Iris pigment epithelial cell (primary cell): ENCODE measurements around the gene FAM227B.
"Not testable (repeated sequence)": the region's sequence is repeated elsewhere in the genome, so short reads cannot be mapped to it uniquely, and the experiment has no call there.

ENCODE experiments used
- DNase-seq: peaks from one replicate; pipeline ENCODE4 v3.0.0-alpha.2; 2011; ENCODE audit warnings: low read depth

The FAM227B gene

DNA sequence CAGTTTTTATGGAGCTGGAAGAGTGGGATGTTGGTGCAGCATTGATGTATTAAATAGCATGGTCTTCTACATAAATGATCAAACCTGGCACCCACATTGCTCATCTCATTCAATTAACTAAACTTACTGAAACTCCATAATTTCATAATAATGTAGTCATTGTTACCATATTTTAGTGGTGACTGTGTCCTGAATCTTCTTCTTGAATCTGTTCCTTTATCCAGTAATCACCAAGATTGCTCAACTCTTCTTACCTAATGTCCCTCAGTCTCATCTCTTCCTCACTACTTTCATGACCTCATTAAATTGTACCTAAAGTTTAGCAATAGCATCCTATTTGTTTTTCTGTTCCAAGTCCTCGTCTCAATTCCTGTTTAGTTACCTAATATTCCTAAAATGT, 127.8 kb downstream of the FAM227B start:
- DNase-seq = peak; percentile 95

DNA sequence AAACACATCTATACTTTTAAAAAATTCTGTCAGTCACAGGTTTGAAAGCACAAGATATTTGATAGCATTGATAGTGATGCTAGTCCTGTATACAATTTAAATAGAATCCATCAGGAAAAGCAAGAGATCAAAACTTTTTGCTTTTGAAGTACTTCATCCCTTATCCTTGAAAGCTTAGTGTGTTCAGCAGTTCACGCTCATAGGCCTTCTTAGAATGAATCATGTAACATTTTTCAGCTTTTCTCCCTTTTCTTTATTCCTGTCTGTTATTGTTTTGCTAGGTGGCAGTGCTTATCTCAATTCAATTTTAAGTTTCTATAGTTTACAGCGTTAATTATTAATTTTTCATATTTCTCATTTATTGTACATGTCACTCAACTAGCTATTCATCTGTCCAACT, 128.5 kb downstream of the FAM227B start:
- peak; percentile 58 for DNase-seq

DNA sequence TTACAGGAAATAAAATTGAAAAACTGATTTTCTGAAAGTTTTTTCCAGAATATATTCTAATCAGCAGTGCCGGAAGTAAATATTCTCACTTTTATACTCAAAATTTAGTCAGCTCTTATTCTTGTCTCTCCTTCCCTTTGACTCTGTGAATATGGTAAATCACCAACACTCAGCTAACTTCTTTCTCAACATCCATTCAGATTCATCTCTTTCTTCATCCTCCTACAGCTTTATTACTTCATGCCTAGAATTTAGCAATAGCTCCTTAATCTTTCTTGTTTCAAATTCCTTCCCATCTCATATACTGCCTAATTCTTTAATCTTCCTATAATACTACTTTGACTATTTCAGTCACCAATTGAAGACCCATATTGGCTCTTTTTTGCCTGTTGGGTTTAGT, 129.7 kb downstream of the FAM227B start:
- peak; percentile 63 for DNase-seq

DNA sequence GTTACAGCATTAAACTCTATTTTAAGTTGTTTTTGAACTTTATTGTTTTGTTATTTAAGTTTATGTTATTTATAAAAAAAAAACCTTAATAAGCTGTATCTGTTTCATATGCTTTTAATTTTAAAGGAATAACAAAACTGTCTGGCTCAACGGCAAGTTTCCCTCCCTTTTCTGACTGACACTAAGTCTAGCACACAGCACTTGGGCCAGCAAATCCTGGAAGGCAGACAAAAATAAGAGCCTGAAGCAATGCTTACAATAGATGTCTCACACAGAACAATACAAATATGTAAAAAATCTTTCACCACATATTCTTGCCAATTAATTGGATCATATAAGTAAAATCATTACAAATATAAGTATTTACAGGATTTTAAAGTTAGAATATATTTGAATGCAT, 135.2 kb downstream of the FAM227B start:
- DNase-seq = not testable (repeated sequence)

DNA sequence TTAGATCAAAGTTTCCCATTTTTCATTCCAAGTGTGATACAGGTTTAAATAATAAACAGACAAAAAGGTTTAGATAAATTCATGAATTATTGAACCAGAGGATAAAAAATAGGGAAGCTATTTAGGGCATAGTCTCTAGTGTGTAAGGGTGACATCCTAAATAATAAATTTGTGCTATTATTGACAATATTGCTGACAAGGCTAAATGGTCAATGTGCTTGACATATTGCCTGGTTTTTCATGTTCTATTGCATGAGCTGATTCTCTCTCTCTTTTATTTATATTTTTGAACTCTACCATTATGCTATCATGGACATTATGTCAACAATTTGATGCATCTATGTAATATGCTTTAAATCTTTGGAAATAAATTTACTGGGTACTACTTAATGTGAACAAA, 141.6 kb downstream of the FAM227B start:
- DNase-seq = not testable (repeated sequence)

DNA sequence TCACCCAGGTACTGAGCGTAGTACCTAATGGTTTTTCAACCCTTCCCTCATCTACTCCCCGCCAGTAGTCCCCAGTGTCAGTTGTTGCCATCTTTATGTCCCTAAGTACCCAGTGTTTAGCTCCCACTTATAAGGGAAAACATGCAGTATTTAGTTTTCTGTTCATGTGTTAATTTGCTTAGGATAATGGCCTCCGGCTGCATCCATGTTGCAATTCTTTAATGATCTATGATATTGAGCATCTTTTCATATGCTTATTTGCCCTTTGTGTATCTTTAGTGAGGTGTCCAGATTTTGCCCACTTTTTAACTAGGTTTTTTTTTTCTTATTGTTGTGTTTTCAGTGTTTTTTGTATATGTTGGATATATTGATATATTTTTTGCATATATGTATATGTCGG, 142.6 kb downstream of the FAM227B start:
- DNase-seq = not testable (repeated sequence)

DNA sequence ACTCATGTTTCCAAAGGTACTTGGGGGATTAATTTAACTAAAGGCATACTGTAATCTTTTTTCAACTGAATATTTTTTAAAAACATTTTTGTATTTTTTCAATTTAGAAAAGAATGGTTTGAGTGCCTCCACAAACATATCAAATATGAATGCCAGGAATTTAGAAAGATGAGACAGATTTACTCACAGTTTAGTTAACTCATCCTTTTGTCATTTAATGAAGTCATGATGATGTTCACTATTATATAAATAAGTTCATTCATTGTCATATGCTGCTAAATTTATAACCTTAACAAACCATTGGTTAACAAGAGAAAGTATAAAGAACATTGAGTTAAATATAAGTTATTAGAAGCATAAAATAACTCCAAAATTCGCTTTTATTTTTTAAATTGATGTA, 147.6 kb downstream of the FAM227B start:
- DNase-seq = peak; percentile 51

DNA sequence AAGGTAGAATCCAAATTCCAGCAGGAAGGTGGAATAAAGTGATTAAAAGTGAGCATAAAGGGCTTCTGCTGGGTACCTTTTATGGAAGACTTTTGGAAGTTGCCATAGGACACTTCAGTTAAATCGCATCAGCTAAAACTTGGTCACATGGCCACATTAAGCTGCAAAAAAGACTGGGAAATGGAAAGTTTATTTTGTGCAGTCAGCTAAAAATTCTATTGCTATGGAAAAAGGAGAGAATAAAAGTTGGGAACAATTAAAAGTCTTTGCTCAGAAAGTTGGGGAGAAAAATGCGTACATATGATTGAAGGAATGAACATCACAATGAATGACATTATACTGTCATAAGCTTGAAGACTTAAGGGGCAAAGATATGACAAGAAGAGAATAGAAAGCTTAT, 148.3 kb downstream of the FAM227B start:
- DNase-seq = no peak

DNA sequence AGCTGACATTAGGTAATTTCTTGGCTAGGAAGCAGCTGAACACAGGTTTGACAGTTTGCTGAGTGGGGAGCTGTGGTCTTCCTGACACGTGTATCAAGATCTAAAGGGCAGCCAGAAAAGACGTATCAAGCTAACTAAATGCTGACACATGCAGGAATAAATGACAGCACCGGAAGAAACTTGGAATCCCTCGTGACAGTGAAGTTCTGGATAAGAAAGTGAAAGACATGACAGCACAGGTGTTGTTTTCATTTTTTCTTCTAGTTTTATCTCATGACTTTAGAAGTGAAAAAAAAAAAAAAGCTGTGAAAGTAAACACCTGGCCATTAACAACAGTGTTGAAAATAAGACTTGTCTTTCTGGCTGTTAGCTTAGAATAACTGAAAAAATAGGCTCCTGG, 148.9 kb downstream of the FAM227B start:
- no peak for DNase-seq

DNA sequence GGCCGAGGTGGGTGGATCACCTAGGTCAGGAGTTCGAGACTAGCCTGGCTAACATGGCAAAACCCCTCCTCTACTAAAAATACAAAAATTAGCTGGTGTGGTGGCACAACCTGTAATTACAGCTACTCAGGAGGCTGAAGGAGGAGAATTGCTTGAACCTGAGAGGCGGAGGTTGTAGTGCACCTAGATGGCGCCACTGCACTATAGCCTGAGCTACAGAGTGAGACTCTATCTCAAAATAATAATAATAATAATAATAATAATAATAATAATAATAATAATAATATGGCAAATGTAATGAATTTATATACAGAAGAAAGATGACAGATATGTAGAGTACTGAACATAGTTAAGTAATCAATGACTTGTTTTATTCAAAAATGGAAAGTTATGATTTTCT, 149.4 kb downstream of the FAM227B start:
- DNase-seq = not testable (repeated sequence)

DNA sequence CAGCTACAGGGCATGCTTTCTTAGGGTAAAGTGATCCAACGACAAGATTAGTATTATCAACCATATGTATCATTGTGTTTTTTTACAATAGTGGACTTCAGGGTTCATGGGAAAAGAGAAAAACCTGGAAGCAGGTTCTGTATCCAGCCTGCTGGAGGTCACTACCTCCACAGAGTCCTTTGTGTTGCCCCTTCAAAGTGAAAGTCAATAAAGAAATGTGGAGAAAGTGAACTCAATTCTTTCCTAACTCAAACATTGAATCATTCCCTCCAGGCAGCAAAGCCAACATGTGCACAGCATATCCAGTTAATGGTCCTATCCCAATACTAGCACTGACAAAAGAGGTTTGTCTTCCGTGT, 152.2 kb downstream of the FAM227B start:
- peak; percentile 49 for DNase-seq

DNA sequence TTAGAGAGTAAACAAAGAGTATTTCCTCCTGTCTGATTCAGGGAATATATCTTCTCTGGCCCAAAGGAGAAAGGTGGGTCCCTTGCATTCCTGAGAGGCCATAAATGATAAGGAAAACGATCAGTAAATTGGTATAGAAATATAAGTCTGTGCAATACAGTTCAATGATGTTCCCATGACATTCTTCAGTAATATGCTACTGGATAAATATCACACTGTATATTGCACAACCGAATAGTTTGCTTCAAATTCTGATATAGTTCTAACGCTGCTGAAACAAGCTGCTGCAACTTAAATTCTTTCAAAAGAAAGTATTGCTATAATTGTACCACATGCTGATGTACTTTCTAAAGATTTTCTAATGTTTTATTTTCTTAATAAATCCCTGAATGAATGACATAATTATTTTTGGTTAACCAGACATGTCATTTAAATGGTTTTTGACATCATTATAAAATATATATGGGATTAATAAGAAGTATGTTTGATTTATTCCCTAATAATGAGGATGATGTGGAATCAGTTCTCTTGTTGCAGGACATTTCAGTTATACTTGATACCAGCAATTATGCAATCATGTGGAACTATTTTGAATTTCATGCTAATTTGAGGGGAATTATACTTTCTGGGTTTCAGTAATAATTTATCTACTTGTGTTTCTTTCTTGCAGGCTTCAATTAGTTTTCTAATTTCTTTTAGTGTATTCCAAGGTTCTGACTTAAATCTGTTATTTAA, 152.7 kb downstream of the FAM227B start:
- peak; percentile 54 for DNase-seq

DNA sequence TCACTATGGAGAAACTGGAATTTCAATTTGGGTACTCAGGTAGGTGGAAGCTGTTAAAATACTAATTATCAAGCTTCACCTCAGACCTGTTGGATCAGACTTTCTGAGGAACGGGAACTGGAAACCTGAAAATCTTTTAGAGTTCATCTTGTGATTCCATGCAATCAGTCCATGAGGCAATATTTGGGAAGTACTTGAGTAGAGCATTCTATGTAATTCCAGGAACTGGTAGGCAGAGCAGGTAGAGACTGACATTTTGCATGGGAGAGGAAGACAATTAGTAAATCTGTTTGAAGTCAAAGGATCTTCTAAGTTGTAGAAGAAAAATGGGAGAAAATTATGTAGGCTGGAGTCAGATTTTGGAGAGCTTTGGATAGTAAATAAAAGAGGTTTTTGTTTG, 154.5 kb downstream of the FAM227B start:
- no peak for DNase-seq

DNA sequence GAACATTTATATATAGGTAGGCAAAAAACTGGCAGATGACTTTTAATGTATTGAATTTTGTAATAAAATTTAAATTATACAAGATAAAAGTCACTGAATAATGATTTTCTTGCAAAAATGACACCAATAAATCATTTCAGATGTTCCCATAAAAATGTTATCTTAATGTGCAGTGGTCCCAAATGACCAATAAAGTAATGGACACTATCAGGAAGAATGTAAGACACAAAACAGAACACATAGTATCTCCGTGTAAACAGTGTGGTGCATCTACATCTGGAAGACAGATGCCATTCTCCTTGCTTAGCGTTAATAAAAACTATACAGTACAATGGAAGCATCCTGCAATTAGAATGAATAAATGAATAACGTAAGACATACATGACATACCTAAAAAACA, 156.1 kb downstream of the FAM227B start:
- no peak for DNase-seq

DNA sequence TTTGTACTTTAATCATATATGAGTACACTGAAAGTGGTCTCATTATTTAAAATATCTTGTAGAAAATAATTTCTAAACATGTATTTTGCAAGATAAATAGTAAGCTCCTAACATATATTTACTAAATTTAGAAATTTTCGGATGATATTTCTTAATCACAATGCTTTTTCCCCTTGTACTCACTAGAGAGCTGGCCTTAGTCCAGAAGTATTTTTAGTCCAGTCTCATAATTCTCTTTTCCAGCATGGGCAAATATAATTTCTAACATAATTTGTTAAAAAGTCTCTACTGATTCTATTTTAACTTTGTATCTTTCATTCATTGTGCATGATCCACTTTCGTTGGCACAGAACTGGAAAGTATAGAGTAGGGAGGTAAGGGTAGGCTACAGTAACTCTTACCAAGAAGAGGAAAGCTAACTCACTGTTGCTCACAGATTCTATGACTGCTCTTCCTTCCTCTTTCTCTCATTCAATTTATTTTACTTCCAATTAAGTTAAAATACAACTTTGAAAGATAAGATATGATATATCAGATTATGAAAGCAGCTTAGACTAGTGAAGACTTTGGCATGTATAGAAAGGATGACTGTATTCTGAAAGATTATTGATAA, 158.3 kb downstream of the FAM227B start:
- DNase-seq = no peak

DNA sequence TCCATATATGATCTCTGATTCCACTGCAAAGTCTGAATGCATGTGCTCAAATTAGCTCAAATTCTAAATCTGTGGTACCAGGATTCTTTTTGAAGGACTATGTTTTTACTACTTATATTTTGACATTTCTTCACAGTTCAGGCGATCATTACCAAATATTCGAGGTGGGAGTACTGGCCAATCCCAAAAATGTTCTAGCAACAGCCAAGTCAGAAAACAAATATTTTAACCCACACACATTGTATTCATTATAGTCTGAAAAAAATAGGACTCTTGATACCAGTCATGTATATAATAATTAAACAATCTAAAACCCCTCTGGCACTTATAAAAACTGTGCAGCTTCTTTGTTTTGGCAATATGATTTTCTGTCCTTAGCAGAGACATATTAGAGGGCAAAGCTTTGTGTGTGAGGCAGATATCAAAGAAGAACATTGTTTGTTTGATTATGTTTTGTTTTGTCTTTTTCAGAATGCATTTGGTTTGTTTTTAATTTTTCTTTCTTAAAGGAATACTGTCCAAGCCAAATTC, 160.1 kb downstream of the FAM227B start:
- no peak for DNase-seq

DNA sequence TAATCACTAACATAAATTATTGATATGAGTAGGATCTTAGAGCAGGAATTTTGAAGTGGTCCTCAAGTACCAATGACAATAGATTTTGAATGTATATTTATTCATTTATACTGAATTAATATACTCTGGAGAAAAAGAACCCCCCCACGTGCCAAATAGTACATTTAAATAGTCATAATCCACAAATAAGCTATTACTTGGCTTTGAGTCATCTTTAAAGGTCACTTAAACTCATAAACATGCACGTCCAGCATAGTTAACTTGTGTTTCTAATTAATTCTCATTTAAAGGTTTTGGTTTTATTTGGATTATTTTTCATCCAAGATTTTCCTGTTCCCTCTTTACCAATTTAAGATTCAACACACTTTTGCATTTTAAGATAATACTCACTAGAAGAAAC, 162.5 kb downstream of the FAM227B start:
- DNase-seq = no peak

DNA sequence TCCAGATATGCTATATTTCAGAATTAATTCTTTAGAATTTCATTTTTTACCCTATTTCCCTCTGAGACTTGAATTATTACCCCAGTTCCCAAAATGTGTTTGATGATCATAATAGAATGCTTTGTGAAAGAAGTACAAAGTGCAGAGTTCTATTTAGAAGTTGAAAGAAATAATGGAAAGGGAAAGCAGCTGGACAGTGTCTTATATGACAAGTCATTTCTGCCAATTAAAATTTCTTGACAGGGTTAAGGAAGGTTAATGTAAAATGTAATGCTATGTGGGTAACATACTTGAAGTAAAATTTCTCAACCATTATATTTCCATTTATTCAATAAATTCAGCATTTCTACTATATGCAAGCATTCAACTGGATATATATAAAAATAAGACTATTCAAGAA, 164.5 kb downstream of the FAM227B start:
- no peak for DNase-seq

DNA sequence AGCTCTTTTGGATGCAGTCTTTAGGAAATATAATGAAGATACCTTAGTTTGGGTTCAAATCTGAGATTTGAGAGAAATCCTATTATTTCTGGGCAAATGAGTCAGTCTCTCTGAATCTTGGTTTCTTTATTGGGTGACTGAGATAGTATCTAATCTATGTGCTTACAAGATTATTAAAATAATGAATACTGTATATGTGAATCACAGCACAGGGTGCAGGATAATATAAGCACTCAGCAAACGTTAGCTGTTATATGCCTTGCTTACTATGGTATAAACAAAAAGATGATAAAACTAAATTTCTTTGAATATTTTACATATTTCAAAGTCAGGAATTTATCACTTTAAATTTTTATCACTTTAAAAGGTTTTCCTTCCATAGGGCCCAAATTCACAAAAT, 168.0 kb downstream of the FAM227B start:
- DNase-seq = no peak

DNA sequence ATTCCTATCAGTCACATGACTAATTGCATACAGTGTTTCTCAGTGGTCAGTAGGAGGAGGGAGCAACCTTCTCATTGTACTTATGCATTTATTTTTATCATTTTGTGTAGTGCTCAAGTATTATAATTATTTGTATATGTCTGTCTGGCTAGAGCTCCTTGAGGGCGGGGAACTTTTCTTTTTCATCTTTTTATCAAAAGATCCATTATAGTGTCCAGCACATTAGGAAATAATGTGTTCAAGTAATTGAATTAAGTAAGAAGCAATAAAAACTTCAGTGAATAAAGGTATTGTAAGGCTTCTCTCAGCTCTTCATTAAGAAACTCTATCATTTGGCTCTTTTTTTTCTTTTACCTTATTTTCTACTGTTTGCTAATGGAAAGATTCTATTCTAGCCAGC, 178.8 kb downstream of the FAM227B start:
- no peak for DNase-seq

DNA sequence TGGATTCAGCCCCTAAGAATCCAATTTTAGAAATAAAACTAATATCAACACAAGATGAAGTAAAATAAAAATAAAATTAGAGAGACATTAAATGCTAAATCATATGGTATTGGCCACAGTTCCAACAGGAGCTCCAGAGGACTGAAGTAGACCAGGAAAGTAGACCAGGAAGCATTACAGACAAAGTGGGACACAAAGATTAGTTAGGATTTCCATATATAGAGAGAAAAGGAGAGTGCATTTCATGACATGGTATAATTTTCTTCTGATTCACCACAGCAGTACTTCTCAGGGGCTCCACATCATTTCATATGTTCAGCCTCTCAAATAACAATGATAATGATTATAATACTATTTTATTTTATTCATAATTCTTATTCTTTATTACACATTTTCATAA, 179.3 kb downstream of the FAM227B start:
- DNase-seq = no peak

DNA sequence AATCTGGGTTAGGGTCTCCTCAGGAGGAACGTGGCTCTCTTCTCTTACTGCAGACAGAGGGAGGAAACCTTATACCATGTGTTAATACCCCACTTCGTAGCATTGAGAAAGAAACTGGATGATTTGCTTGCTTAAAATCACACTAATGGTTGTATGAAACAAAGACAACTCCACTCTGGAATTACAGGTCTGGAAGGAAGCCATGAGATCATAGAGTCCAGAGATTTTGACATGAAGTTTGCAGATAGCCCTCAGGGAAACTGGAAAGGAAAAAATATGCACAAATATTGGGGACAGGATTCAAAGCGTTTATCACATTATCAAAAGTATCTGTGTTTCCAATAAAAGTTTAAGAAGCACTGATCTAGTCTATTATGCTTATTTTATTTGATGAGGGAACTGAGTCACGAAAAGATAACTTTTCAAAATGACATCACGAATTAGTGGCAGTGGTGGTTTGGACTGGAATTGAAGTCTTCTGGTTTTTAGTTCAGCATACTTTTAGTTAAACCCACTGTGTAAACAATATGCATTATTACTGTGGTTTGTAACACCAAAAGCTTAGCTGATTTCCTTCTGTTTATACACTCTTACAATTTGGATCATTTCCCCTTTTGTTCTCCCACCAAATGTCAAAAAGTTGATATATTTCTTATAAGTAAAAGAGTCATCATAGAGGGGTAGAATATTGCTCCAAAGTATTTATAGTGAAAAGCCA, 180.8 kb downstream of the FAM227B start:
- peak; percentile 49 for DNase-seq

DNA sequence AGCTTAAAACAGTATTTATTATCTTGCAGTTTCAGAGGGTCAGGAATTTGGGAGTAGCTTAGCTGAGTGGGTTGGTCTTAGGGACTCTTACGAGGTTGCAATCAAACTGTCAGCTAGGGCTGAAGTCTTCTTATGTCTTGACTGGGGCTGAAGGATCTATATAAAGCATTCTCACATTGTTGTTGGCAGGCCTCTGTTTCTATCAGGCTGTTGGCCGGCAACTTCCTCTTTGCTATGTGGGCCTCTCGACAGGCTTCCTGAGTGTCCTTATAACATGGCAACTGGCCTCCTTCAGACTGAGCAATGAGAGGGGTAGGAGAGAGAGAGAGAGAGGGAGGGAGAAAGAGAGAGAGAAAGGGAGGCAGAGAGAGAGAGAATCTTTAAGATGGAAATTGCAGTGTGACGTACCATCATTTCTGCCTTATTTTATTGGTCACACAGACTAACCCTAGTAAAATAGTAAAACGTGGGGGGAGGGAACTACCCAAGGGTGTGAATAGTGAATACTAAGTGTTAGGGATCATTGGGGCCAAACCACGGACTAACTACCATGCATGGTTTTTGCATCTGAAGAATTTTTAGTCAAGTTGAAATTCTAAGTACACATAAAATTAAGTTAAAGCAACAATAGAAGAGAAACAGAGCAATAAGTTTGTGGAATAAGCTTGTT, 181.5 kb downstream of the FAM227B start:
- no peak for DNase-seq
